OCI-LY7 (cell line): ENCODE data around the gene DNER. TPM values are rescaled to one million over a fixed set of nuclear protein-coding genes. Genes with fewer than 3 reads are reported as not detected.
"Not testable (repeated sequence)": the region's sequence is repeated elsewhere in the genome, so short reads cannot be mapped to it uniquely, and the experiment has no call there.

ENCODE experiments used
- BruUV-seq: library from RNA; stranded (reverse); fragments of 400-500 nt; replicated peaks from 2 replicates; lab custom pipeline; 2021; lab: Mats Ljungman, UMichigan
- CTCF ChIA-PET: fragments of 300-600 bp; sonication (Branson Sonifier 250); formaldehyde crosslinking; loops from one replicate; lab custom pipeline; 2022; ENCODE audit warnings: antibody characterized with exemption; ENCODE audit not compliant: unreplicated experiment; lab: Charles Lee
- POLR2A ChIA-PET: fragments of 300-600 bp; sonication (Branson Sonifier 250); formaldehyde crosslinking; loops from one replicate; lab custom pipeline; 2022; ENCODE audit warnings: antibody characterized with exemption; lab: Charles Lee
- DNase-seq: peaks from one replicate; pipeline ENCODE4 v3.0.0-alpha.2; 2015; ENCODE audit warnings: low spot score
- H2AFZ ChIP-seq: fragments of 200-600 bp; sonication (generic), shearing (Covaris generic); 2 replicates; pipeline ENCODE4 v1.6.1; 2014; ENCODE audit warnings: mild to moderate bottlenecking, antibody characterized with exemption, low read length, moderate library complexity
- H3K27ac ChIP-seq: fragments of 200-600 bp; sonication (generic); 2 replicates; pipeline ENCODE4 v1.5.1; 2014; ENCODE audit warnings: mixed run types, low read depth, mild to moderate bottlenecking, moderate library complexity, low read length, inconsistent platforms; ENCODE audit not compliant: poor library complexity, severe bottlenecking
- H3K36me3 ChIP-seq: fragments of 200-600 bp; sonication (generic); 2 replicates; pipeline ENCODE4 v1.6.1; 2014; ENCODE audit warnings: mild to moderate bottlenecking, antibody characterized with exemption, low read length, moderate library complexity, mixed read lengths; ENCODE audit not compliant: insufficient read depth
- H3K4me1 ChIP-seq: fragments of 200-600 bp; sonication (generic); 2 replicates; pipeline ENCODE4 v1.5.1; 2014; ENCODE audit warnings: mild to moderate bottlenecking, low read length; ENCODE audit not compliant: insufficient read depth, poor library complexity, severe bottlenecking
- H3K4me2 ChIP-seq: fragments of 200-600 bp; sonication (generic); 2 replicates; pipeline ENCODE4 v1.6.1; 2014; ENCODE audit warnings: mild to moderate bottlenecking, low read length
- H3K4me3 ChIP-seq: fragments of 200-600 bp; sonication (generic); 2 replicates; pipeline ENCODE4 v1.5.1; 2014; ENCODE audit warnings: mild to moderate bottlenecking, low read depth, low read length; ENCODE audit not compliant: poor library complexity, severe bottlenecking
- H3K79me2 ChIP-seq: fragments of 200-600 bp; sonication (generic); 2 replicates; pipeline ENCODE4 v1.6.1; 2016; ENCODE audit warnings: low read depth, mild to moderate bottlenecking, low read length, moderate library complexity, mixed read lengths; ENCODE audit not compliant: insufficient read depth
- H3K9me2 ChIP-seq: fragments of 200-600 bp; sonication (generic); 2 replicates; pipeline ENCODE4 v1.6.1; 2016; ENCODE audit warnings: mild to moderate bottlenecking, low read length, mixed read lengths; ENCODE audit not compliant: insufficient read depth
- H3K9me3 ChIP-seq: fragments of 200-600 bp; sonication (generic); 2 replicates; pipeline ENCODE4 v1.6.1; 2014; ENCODE audit warnings: mild to moderate bottlenecking, mixed run types, low read length, mixed read lengths
- H4K20me1 ChIP-seq: fragments of 200-600 bp; sonication (generic); 2 replicates; pipeline ENCODE4 v1.6.1; 2014; ENCODE audit warnings: mild to moderate bottlenecking, antibody characterized with exemption, low read length, moderate library complexity, mixed read lengths; ENCODE audit not compliant: insufficient read depth
- EZH2phosphoT487 ChIP-seq: fragments of 200-600 bp; sonication (generic); IDR thresholded peaks from 2 replicates; pipeline ENCODE4 v1.6.1; 2018; ENCODE audit warnings: low read depth, borderline replicate concordance, mild to moderate bottlenecking, mixed run types, antibody characterized with exemption, low read length, moderate library complexity, mixed read lengths
- intact Hi-C: fragments of 100-400 bp; cut with micrococcal nuclease; formaldehyde crosslinking; loops from one replicate; pipeline ENCODE4 v1.10.0; 2022; ENCODE audit not compliant: unreplicated experiment
- total RNA-seq, 2 experiments: library from RNA; depleted of rRNA in 1 of 2; stranded (reverse); fragments of >200 nt in 1 of 2; shearing (Covaris generic) in 1 of 2; gene quantifications; 2 replicates each; pipeline ENCODE4 v1.2.3, GENCODE V29; 2014 to 2022
- TF ChIP-seq, protein P1 (sequence below): fragments of 200-600 bp; sonication (generic); conservative IDR thresholded peaks from 2 replicates; pipeline ENCODE4 v1.5.1; 2014; ENCODE audit warnings: mild to moderate bottlenecking, antibody characterized with exemption, low read length, moderate library complexity, mixed read lengths

DNER gene
- total RNA-seq, 2 experiments from 2014 or later: not detected

DNA sequence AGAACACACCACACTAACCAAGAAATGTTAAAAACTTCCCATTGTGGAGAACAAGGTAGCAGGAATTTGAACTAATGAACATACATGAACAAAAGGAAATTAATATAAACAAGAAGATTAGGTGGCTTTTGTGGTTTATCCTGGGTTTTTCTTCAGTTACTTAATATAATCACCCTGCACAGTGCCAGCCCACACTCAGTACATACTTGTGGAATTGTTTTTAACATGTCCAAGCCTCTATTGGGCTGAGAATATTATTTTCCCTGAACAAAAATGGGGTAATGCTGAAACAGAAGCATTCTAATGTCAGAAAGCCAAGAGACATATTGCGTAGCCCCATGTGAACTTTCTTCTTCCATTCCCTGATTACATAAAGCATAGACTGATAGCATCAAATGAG, 202.8 kb downstream of the DNER start:
- CTCF ChIA-PET: no interaction called here
- no peaks in the 10 kb centered on the region for H3K9me2 ChIP-seq
- intact Hi-C loops: no loop called here
- no peaks in the 10 kb centered on the region for H3K36me3 ChIP-seq
- no peak for DNase-seq
- BruUV-seq: no TSS peak
- H3K4me1 ChIP-seq: no peaks in the 10 kb centered on the region
- H2AFZ ChIP-seq: no peak overlapping the region
- no peak overlapping the region for H3K4me2 ChIP-seq
- H3K79me2 ChIP-seq: no peaks in the 10 kb centered on the region
- POLR2A ChIA-PET: interaction anchor here (0.7 kb wide), 1 partner anchor 379 kb away, joined by 4 read pairs; no protein-coding TSS in a partner anchor
- no peaks in the 10 kb centered on the region for H4K20me1 ChIP-seq
- H3K4me3 ChIP-seq: no peak overlapping the region
- H3K9me3 ChIP-seq: no peaks in the 10 kb centered on the region
- TF ChIP-seq EZH2phosphoT487: no peak
- TF ChIP-seq, protein P1, sequence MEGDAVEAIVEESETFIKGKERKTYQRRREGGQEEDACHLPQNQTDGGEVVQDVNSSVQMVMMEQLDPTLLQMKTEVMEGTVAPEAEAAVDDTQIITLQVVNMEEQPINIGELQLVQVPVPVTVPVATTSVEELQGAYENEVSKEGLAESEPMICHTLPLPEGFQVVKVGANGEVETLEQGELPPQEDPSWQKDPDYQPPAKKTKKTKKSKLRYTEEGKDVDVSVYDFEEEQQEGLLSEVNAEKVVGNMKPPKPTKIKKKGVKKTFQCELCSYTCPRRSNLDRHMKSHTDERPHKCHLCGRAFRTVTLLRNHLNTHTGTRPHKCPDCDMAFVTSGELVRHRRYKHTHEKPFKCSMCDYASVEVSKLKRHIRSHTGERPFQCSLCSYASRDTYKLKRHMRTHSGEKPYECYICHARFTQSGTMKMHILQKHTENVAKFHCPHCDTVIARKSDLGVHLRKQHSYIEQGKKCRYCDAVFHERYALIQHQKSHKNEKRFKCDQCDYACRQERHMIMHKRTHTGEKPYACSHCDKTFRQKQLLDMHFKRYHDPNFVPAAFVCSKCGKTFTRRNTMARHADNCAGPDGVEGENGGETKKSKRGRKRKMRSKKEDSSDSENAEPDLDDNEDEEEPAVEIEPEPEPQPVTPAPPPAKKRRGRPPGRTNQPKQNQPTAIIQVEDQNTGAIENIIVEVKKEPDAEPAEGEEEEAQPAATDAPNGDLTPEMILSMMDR: no peak
- H3K27ac ChIP-seq: no peak overlapping the region

DNA sequence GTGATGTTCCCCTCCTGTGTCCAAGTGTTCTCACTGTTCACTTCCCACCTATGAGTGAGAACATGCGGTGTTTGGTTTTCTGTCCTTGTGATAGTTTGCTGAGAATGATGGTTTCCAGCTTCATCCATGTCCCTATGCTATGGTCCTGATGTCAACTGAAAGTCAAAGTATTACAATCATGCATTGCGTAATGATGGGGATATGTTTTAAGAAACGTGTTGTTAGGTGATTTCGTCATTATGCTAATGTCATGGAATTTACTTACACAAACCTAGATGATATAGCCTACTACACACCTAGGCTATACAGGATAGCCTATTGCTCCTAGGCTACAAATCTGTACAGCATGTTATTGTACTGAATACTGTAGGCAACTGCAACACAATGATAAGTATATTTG, 207.7 kb downstream of the DNER start:
- H3K9me3 ChIP-seq, H3K4me2 ChIP-seq, H3K9me2 ChIP-seq, H3K27ac ChIP-seq, BruUV-seq, H3K4me1 ChIP-seq, DNase-seq, CTCF ChIA-PET, H2AFZ ChIP-seq, intact Hi-C loops, H4K20me1 ChIP-seq, H3K36me3 ChIP-seq, H3K79me2 ChIP-seq, H3K4me3 ChIP-seq, POLR2A ChIA-PET: not testable (repeated sequence)

DNA sequence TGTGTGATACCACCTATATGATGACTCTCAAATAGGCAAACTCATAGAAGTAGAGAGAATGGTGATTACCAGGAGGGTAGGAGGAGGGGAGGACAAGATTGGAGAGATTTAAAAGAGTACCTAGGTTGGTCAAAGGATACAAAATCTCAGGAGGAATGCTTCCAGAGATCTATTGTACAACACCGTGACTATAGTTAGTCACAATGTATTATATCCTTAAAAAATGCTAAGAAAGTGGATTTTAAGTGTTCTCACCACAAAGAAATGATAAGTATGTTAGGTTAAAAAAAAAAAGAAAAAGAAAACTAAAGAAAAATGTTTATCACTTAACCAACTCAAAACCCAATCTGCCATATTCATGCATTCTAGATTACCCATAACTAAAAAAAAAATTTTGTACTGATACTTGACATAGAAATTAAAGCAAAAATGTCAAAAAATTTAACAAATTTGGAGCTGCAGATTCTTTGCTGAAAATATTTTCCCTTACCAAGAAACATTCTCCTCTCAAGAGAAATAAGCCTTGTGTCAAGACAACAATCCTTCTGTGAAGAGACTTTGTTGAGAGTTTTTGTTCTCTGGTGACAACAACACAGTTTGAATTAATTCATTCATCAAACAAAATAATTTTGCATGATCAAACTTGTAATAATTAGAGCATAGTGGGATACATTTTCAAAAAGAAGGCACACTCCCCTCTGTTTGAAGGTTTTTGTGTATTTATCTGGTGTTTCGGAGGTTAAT, 213.1 kb downstream of the DNER start:
- no peak overlapping the region for H3K4me2 ChIP-seq
- BruUV-seq: no TSS peak
- TF ChIP-seq, protein P1: no peak
- TF ChIP-seq EZH2phosphoT487: no peak
- ChIA-PET POLR2A (no interaction called here), CTCF (no interaction called here)
- no peaks in the 10 kb centered on the region for H3K9me3 ChIP-seq
- no peak overlapping the region for H2AFZ ChIP-seq
- H3K4me3 ChIP-seq: no peak overlapping the region
- no peaks in the 10 kb centered on the region for H3K9me2 ChIP-seq
- no peak for DNase-seq
- intact Hi-C loops: no loop called here
- no peaks in the 10 kb centered on the region for H3K36me3 ChIP-seq
- H4K20me1 ChIP-seq: no peaks in the 10 kb centered on the region
- no peak overlapping the region for H3K27ac ChIP-seq
- H3K79me2 ChIP-seq: no peaks in the 10 kb centered on the region
- no peaks in the 10 kb centered on the region for H3K4me1 ChIP-seq
